ENCODE results near the gene MATN1.
"Not testable (repeated sequence)": the region's sequence is repeated elsewhere in the genome, so short reads cannot be mapped to it uniquely, and the experiment has no call there.

MATN1 gene

GRCh38 chr1:30693366-30693765 lies 30.0 kb downstream of the MATN1 start:
- no peak for DNase-seq (ENCODE audit: low read depth)
- no peak for TF ChIP-seq CTCF (conservative IDR thresholded peaks at IDR 0.05; ENCODE audit: control insufficient read depth, insufficient read depth, low read depth, low read length)
- H3K4me3 ChIP-seq (ENCODE audit: control insufficient read depth, low read depth, low read length), result no peak overlapping the region

- no peak for DNase-seq (ENCODE audit: low read depth)
- TF ChIP-seq CTCF (conservative IDR thresholded peaks at IDR 0.05; ENCODE audit: control insufficient read depth, insufficient read depth, low read depth, low read length), result no peak
These were observed 30.5 kb downstream of the MATN1 start for GRCh38 chr1:30692948-30693301.

GRCh38 chr1:30692201-30692947 lies 31.0 kb downstream of the MATN1 start:
- no peak overlapping the region for H3K4me3 ChIP-seq (ENCODE audit: control insufficient read depth, low read depth, low read length)
- TF ChIP-seq CTCF (conservative IDR thresholded peaks at IDR 0.05; ENCODE audit: control insufficient read depth, insufficient read depth, low read depth, low read length), result no peak

More at GRCh38 chr1:30692948-30693301, 30.5 kb downstream of the MATN1 start:
- no peak overlapping the region for H3K4me3 ChIP-seq (ENCODE audit: control insufficient read depth, low read depth, low read length)

GRCh38 chr1:30691480-30691879 lies 31.9 kb downstream of the MATN1 start:
- no peak for DNase-seq (ENCODE audit: low read depth)
- no peak overlapping the region for H3K4me3 ChIP-seq (ENCODE audit: control insufficient read depth, low read depth, low read length)
- TF ChIP-seq CTCF (conservative IDR thresholded peaks at IDR 0.05; ENCODE audit: control insufficient read depth, insufficient read depth, low read depth, low read length), result no peak

More at GRCh38 chr1:30692201-30692947, 31.0 kb downstream of the MATN1 start:
- DNase-seq (ENCODE audit: low read depth), result no peak

GRCh38 chr1:30689901-30690645 lies 33.3 kb downstream of the MATN1 start:
- no peak for DNase-seq (ENCODE audit: low read depth)
- TF ChIP-seq CTCF (conservative IDR thresholded peaks at IDR 0.05; ENCODE audit: control insufficient read depth, insufficient read depth, low read depth, low read length), result no peak
- no peak overlapping the region for H3K4me3 ChIP-seq (ENCODE audit: control insufficient read depth, low read depth, low read length)

GRCh38 chr1:30688920-30689794 lies 34.2 kb downstream of the MATN1 start:
- no peak for DNase-seq (ENCODE audit: low read depth)
- no peak for TF ChIP-seq CTCF (conservative IDR thresholded peaks at IDR 0.05; ENCODE audit: control insufficient read depth, insufficient read depth, low read depth, low read length)

GRCh38 chr1:30688516-30688915 lies 34.9 kb downstream of the MATN1 start:
- not testable (repeated sequence) for H3K4me3 ChIP-seq (ENCODE audit: control insufficient read depth, low read depth, low read length); DNase-seq (ENCODE audit: low read depth)

More at GRCh38 chr1:30688920-30689794, 34.2 kb downstream of the MATN1 start:
- no peak overlapping the region for H3K4me3 ChIP-seq (ENCODE audit: control insufficient read depth, low read depth, low read length)

Measured in fibroblast of mammary gland (primary cell).